ENCODE results near the gene BRAF.

The BRAF gene

DNA sequence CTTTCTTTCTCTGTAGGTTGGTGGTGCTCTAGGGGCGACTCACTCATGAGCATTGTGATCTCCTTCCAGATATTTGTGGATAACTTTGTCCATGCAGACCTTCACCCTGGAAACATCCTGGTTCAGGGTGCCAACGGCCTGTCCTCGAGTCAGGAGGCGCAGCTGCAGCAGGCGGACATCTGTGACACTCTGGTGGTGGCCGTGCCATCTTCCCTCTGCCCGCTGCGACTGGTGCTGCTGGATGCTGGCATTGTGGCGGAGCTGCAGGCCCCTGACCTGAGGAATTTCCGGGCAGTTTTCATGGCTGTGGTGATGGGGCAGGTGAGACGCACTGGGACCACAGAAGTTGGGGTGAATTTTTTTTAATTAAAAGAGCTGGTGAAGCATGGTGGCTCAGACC, 237.8 kb downstream of the BRAF start:
- Histone ChIP-seq H3K27ac (ENCODE audit: low read length) (no peak overlapping the region), H3K4me3 (ENCODE audit: low read length) (no peak overlapping the region), H3K4me2 (ENCODE audit: low read depth, low read length) (no peak overlapping the region), H3K9me2 (replicated peaks; ENCODE audit: insufficient read depth, low read length) (no peaks in the 10 kb centered on the region), H3K9me3 (replicated peaks; ENCODE audit: insufficient read depth, low read length) (no peaks in the 10 kb centered on the region), H3K4me1 (ENCODE audit: low read length) (no peaks in the 10 kb centered on the region), H3K79me2 (ENCODE audit: low read length) (no peaks in the 10 kb centered on the region), H3K36me3 (replicated peaks; ENCODE audit: insufficient read depth, low read length) (no peaks in the 10 kb centered on the region), H3K9ac (ENCODE audit: low read length) (no peak overlapping the region), H3F3A (ENCODE audit: insufficient read depth, low read length) (no peaks in the 10 kb centered on the region), H2AFZ (ENCODE audit: low read length) (no peak overlapping the region), H4K20me1 (ENCODE audit: insufficient read depth, low read length) (no peaks in the 10 kb centered on the region), H3K27me3 (replicated peaks; ENCODE audit: insufficient read depth, low read length) (no peaks in the 10 kb centered on the region)
- no peak for TF ChIP-seq EZH2 (optimal IDR thresholded peaks at IDR 0.05; ENCODE audit: low read depth, low read length)
- no peak for TF ChIP-seq EZH2phosphoT487 (IDR thresholded peaks at IDR 0.05; ENCODE audit: low read length)
- TF ChIP-seq, protein P1, sequence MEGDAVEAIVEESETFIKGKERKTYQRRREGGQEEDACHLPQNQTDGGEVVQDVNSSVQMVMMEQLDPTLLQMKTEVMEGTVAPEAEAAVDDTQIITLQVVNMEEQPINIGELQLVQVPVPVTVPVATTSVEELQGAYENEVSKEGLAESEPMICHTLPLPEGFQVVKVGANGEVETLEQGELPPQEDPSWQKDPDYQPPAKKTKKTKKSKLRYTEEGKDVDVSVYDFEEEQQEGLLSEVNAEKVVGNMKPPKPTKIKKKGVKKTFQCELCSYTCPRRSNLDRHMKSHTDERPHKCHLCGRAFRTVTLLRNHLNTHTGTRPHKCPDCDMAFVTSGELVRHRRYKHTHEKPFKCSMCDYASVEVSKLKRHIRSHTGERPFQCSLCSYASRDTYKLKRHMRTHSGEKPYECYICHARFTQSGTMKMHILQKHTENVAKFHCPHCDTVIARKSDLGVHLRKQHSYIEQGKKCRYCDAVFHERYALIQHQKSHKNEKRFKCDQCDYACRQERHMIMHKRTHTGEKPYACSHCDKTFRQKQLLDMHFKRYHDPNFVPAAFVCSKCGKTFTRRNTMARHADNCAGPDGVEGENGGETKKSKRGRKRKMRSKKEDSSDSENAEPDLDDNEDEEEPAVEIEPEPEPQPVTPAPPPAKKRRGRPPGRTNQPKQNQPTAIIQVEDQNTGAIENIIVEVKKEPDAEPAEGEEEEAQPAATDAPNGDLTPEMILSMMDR (IDR thresholded peaks at IDR 0.05; ENCODE audit: low read length), result no peak
- no peak for DNase-seq

DNA sequence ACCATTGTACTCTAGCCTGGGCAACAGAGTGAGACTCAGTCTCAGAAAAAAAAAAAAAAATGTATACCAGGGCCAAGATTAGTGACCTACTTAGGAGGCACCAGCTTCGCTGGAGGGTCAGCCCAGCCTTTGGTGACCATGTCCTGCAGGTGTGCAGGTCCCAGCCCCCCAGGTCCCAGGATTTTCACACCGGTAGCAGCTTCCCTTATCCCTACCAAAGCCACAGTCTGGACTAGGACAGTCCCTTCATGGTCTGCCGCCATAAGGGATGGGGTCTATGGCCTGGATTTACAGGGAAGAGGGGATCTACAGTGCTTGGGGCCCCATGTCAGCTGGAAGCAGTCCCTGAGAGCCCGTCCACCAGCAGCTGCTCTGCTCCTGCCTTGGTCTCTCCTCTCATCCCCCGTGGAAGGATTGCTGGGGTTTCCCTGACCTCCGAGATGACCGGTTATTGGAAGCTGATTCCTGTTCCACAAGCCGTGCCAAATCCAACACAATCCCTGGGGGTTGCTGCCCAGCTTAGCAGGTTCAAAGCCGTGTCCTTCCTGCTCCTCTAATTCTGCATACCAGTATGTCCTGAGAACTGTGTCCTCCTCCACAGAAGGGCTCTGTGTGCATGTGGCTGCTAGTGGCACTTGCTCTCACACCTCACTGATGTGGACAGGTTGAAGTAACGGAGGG, 239.2 kb downstream of the BRAF start:
- no peaks in the 10 kb centered on the region for H3K36me3 ChIP-seq (replicated peaks; ENCODE audit: insufficient read depth, low read length)
- no peaks in the 10 kb centered on the region for H3K79me2 ChIP-seq (ENCODE audit: low read length)
- DNase-seq, result no peak
- no peaks in the 10 kb centered on the region for H3K4me1 ChIP-seq (ENCODE audit: low read length)
- no peak for TF ChIP-seq EZH2phosphoT487 (IDR thresholded peaks at IDR 0.05; ENCODE audit: low read length)
- TF ChIP-seq, protein P1 (IDR thresholded peaks at IDR 0.05; ENCODE audit: low read length), result no peak
- H3K4me2 ChIP-seq (ENCODE audit: low read depth, low read length), result no peak overlapping the region
- H3F3A ChIP-seq (ENCODE audit: insufficient read depth, low read length), result no peaks in the 10 kb centered on the region
- H3K27me3 ChIP-seq (replicated peaks; ENCODE audit: insufficient read depth, low read length), result no peaks in the 10 kb centered on the region
- H4K20me1 ChIP-seq (ENCODE audit: insufficient read depth, low read length), result no peaks in the 10 kb centered on the region
- no peak overlapping the region for H3K9ac ChIP-seq (ENCODE audit: low read length)
- no peaks in the 10 kb centered on the region for H3K9me3 ChIP-seq (replicated peaks; ENCODE audit: insufficient read depth, low read length)
- no peaks in the 10 kb centered on the region for H3K9me2 ChIP-seq (replicated peaks; ENCODE audit: insufficient read depth, low read length)
- no peak overlapping the region for H3K27ac ChIP-seq (ENCODE audit: low read length)
- H3K4me3 ChIP-seq (ENCODE audit: low read length), result no peak overlapping the region
- H2AFZ ChIP-seq (ENCODE audit: low read length), result no peak overlapping the region

DNA sequence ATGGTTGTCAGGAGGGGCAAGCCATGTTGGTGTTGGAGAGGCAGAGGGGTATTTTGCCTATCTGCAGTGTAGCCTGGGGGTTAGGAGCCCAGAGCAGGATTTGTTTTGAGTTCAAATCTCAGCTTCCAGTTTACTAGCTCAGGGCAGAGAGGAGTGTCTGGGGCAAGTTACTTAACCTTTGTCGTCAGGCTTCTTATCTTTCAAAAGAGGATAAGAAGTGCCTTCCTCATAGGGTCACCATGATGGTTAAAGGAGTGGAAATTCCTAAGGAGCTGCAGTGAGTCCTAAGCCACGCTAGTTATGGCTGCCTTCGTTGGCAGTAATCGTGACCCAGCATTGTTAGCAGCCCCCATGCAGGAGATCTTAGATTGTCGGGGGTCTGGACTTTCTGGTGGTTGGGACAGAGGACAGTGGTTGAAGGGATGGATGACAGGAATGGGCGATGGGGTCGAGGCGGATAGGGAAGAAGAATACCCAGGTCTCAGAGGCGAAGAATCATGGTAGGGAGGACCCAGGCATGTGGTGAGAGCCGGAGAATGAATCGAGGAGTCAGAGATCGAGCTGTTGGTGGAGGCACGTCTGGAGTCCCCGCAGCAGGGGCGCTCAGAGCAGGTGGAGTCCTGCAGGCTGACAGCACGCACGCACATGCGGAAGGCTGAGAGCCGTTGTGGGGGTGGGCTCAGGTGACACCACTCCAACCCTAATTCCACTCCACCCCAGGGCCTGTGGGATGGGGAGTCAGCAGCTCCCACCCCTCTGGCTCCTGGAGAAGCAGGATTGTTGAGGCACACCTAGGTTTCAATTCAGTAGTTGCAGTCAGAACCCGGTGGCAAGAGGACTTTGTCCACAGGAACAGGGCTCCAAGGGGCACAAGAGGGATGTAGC, 240.4 kb downstream of the BRAF start:
- no peak for DNase-seq
- H2AFZ ChIP-seq (ENCODE audit: low read length), result no peak overlapping the region
- no peak overlapping the region for H3K4me3 ChIP-seq (ENCODE audit: low read length)
- H3K4me1 ChIP-seq (ENCODE audit: low read length), result no peaks in the 10 kb centered on the region
- H3K9ac ChIP-seq (ENCODE audit: low read length), result no peak overlapping the region
- TF ChIP-seq EZH2phosphoT487 (IDR thresholded peaks at IDR 0.05; ENCODE audit: low read length) (no peak), EZH2 (optimal IDR thresholded peaks at IDR 0.05; ENCODE audit: low read depth, low read length) (no peak)
- TF ChIP-seq, protein P1 (IDR thresholded peaks at IDR 0.05; ENCODE audit: low read length), result no peak
- no peaks in the 10 kb centered on the region for H3K27me3 ChIP-seq (replicated peaks; ENCODE audit: insufficient read depth, low read length)
- H3F3A ChIP-seq (ENCODE audit: insufficient read depth, low read length), result no peaks in the 10 kb centered on the region
- H4K20me1 ChIP-seq (ENCODE audit: insufficient read depth, low read length), result no peaks in the 10 kb centered on the region
- H3K36me3 ChIP-seq (replicated peaks; ENCODE audit: insufficient read depth, low read length), result no peaks in the 10 kb centered on the region
- no peak overlapping the region for H3K27ac ChIP-seq (ENCODE audit: low read length)
- H3K9me3 ChIP-seq (replicated peaks; ENCODE audit: insufficient read depth, low read length), result no peaks in the 10 kb centered on the region
- H3K9me2 ChIP-seq (replicated peaks; ENCODE audit: insufficient read depth, low read length), result no peaks in the 10 kb centered on the region
- no peak overlapping the region for H3K4me2 ChIP-seq (ENCODE audit: low read depth, low read length)
- no peaks in the 10 kb centered on the region for H3K79me2 ChIP-seq (ENCODE audit: low read length)

Data from MM.1S (cell line).